ENCODE results near the gene HMCES.
"Not testable (repeated sequence)": the region's sequence is repeated elsewhere in the genome, so short reads cannot be mapped to it uniquely, and the experiment has no call there.

HMCES gene

DNA sequence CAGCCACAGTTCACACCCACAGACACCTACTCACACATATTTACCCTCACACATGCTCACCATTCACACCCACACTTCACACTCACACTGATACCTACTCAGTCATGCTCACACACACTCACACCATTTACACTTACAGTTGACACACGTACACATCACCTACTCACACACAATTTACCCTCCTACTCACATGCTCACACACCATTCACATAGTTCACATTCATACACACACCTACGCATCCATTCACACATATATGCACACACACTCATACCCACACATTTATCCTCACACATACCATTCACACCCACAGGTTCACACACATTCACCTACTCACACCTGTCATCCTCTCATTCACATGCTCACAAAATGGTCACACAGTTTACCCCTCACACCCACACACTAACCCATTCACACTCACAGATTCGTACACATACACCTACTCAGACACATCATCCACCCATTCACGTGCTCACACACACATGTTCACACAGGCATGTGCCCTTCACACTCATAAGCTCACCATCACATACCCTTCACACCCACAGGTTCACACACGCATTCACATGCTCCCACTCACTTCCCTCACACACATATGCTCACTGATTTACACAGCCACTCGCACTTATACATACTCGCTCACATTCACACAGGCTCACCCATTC is 42.3 kb downstream of the HMCES start:
- DNase-seq (ENCODE audit: low read depth): no peak

DNA sequence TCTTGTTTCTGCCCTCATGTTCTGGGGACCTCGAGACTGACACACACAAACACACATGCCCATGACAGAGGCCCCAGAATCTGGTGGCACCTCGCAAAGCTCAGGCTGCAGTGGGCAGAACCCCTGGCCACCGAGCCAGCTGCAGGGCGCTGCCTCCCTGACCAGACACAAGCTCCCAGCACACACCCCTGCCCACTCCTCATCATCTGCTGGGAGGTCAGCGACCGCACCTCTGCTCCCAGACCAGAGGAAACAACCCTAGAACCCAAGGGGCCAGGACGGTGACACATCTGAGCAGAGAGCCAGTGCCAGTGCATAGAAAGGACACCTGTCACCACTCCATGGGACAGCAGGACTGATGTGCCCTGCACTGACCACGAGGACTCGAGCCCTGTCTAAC is 43.2 kb downstream of the HMCES start:
- DNase-seq (ENCODE audit: low read depth): no peak

DNA sequence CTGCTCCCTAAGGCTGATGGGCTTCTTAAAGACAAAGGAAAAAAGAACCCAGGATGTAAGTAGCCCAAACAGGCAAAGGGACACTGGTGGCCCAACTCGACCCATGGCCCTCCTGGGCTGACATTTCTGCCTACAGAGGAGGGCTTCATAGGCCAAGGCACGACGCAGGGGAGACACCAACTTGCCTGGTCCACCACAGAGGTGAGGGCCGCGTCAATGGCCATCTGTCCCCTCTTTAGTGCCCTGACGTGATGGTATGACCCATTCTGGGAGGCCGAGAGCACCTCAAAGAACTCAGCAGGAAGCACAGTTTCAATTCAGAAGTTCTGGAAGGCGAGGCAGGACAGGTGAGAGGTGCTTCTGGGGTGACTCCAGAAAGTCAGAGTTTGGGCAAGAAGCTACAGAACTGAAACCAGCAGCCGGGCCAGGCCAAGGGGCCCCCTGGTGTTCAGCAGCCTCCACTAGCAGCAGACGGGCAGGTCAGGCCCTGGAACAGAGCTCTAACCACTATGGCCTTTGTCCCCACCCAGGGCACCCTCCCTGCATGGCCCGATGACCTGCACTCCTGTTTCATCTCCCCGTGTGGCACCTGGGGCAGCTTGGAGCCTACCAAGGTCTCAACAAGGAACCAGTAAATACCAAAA is 45.1 kb downstream of the HMCES start:
- DNase-seq (ENCODE audit: low read depth): no peak

DNA sequence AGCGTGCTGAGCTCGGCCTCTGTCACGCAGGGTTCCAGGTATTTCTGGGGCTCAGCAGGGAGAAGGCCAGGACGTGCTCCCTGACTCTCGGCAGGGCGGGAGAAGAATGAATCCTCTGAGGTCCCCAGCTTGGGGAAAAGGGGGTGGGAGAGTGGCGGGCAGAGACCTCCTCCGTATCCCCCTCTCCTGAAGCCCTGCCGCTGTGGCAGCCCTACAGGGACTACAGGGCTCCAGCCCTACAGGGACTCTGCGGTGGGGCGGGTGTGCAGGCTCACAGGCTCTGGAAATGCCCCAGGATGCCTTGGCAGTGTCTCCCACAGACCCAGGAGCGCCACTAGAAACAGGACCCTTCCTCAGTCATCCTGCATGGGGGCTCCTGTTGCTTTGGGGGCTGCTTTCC is 46.2 kb downstream of the HMCES start:
- no peak for DNase-seq (ENCODE audit: low read depth)

DNA sequence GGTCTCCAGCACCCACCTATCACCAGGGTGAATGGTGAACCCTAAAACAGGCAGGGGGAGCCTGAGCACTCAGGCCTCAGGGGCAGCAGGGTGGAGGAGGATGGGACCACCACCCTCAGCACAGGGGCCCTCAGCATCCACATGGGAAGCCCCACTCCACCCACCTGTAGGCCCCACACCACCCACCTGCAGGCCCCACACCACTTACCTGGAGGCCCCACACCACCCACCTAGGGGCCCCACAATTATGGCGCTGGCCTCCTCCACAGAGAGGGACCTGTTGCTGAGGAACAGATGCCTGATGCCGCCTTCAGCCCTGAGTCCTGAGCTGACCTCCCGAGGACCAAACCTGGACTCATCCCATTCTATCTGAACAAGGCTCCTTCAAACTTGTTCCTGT is 46.7 kb downstream of the HMCES start:
- no peak for DNase-seq (ENCODE audit: low read depth)

DNA sequence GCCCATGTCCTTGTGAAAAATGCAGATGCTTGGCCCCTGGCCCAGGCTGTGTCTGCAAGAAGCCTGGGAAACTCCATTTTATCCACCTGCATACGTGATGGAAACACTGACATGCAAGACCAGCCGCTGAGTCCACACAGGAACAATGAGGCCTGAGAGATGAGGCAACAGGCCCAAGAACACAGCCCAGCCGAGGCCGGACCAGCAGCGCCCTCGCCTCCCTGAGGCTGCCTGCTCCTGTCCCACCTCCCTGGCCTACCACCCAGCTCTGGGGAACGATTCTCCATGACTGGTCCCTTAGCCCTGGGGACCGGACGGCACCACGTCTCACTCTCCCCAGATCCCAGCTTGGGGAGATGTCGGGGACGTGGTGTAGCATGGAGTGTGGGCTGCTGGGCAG is 47.5 kb downstream of the HMCES start:
- no peak for DNase-seq (ENCODE audit: low read depth)

DNA sequence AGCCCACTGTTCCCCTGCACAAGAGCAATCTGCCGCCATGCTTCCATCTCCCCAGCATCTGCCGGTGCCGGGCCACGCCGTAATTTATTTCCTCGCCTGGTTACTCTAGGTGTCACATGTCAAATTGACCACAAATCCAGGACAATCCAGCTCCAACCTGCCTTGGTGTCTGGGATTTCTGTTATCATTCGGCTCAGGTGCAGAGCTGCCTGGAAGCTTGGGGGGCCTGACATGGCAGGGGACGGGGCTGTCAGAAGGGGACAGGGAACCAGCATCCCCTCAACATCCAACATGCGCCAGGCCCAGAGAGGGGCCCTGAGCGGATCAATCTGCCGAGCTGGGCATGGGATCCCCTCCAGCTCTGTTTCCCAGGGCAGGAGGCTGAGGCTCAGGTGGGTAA is 47.9 kb downstream of the HMCES start:
- no peak for DNase-seq (ENCODE audit: low read depth)

DNA sequence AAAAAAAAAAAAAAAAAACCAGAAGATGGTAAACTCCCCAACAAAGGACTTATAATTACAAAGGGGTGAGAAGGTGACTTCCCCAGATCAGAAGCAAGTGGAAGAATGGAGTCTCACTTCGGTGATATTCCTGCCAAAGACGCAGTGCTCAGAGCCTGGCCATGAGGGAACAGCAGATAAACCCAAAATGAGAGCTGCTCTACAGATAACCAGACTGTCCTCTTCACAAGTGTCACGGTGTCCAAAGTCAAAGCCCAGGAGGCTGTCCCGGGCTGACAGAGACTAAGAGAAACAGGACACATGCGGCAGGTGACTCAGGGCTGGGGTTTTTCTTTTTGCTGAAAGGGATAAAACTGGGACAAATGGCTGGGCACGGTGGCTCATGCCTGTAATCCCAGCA is 48.8 kb downstream of the HMCES start:
- no peak for DNase-seq (ENCODE audit: low read depth)

DNA sequence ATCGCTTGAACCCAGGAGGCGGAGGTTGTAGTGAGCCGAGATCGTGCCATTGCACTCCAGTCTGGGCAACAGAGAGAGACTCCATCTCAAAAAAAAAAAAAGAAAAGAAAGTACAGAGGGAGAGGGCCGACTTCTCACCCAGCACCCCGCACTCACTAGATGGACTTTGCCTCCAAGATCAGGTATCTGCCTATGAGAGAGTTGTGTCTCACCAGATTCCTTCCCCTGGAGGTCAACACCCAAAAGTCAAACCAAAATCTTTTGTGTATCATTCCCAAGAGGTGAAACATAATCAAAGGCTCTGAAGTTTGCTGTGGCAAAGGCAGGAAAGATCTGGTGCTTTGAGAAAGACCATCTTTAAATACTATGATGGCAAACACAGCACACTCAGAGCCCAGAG is 51.2 kb downstream of the HMCES start:
- no peak for DNase-seq (ENCODE audit: low read depth)

DNA sequence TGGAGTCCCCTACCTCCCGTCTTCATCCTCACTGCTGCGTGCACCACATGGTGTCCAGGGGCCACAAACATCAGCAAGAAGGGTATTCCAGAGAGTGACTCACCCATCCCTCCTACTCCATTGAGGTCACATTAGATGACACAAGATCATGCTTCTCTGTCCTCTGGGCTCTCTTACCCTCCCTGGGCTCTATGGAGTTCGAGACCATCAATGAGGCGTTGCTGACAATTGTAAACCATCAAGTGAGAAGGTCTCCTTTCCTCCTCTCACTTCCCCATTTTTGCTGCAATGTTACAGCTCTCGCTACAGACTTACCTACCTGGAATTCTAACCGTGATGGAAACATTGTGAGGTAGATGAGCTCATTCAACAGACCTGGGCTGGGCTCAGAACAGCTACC is 51.7 kb downstream of the HMCES start:
- DNase-seq (ENCODE audit: low read depth): no peak

DNA sequence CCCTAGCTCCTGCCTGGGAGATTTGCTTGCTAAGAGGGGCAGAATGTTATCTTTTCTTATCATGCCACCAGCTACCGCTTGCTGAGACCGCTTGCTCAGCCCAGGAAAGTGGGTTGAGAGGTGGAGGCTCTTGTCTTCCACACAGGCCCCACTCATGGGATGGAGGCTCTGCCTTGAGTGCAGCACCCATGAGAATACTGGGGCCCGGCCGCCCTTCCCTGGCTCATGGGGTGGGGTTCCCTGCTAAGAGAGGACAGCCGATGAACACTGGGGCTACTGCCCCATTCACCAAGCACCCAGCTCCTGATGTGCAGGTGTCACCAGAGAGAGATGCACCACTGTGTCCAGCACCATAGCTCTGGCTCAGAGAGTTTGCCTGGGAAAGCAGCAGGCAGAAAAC is 55.2 kb downstream of the HMCES start:
- DNase-seq (ENCODE audit: low read depth): no peak

DNA sequence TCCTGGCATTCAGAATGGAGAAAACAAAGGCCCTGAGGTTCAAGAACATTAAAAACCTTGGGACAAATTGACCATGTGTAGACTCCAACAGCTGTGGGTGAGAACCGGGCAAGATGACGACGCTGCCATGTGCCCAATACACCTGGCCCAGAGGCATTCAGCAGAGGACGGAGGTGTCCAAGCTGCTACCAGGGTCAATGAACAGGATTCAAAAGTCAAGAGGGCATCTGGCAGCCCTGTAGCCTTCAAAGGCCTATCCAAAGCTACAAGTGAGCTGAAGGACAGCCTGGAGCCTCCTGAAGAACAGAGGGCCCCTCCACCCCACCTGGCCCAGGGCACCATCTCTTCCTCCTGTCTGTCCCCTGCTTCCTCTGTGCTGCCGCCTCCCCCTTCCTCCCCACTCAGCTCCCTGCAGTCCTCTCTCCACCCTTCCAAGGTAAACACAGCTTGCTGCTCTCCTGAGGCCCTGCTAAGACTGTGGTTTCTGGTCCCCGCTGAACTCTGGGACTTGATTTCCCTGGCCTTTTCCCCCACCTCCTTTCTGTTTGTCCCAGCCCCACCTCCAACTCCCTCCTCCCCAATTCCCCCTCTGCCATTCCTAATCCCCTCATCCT is 57.5 kb downstream of the HMCES start:
- no peak for DNase-seq (ENCODE audit: low read depth)

DNA sequence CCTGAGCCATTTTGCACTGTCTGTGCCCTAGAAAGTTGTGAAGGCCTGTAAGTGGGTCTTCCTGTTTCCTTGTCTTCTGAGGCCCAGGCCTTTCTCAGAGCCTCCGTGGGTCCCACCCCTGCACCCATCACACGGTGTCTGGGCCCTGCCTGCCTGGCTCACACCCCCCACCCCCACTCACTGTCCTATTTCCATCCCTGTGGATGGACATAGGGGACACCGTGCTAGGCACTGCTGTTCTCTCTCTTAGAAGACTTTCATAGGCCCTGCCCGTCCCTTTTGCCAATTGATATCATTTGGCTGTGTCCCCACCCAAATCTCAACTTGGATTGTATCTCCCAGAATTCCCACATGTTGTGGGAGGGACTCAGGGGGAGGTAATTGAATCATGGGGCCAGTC is 59.0 kb downstream of the HMCES start:
- DNase-seq (ENCODE audit: low read depth): not testable (repeated sequence)

DNA sequence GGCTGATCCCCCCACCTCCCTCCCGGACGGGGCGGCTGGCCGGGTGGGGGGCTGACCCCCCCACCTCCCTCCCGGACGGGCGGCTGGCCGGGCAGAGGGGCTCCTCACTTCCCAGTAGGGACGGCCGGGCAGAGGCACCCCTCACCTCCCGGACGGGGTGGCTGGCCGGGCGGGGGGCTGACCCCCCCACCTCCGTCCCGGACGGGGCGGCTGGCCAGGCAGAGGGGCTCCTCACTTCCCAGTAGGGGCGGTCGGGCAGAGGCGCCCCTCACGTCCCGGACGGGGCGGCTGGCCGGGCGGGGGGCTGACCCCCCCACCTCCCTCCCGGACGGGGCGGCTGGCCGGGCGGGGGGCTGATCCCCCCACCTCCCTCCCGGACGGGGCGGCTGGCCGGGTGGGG is 60.5 kb downstream of the HMCES start:
- DNase-seq (ENCODE audit: low read depth): not testable (repeated sequence)

DNA sequence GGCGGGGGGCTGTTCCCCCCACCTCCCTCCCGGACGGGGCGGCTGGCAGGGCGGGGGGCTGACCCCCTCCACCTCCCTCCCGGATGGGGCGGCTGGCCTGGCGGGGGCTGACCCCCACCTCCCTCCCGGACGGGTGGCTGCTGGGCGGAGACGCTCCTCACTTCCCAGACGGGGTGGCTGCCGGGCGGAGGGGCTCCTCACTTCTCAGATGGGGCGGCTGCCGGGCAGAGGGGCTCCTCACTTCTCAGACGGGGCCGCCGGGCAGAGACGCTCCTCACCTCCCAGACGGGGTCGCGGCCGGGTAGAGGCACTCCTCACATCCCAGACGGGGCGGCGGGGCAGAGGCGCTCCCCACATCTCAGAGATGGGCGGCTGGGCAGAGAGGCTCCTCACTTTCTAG is 61.2 kb downstream of the HMCES start:
- not testable (repeated sequence) for DNase-seq (ENCODE audit: low read depth)

DNA sequence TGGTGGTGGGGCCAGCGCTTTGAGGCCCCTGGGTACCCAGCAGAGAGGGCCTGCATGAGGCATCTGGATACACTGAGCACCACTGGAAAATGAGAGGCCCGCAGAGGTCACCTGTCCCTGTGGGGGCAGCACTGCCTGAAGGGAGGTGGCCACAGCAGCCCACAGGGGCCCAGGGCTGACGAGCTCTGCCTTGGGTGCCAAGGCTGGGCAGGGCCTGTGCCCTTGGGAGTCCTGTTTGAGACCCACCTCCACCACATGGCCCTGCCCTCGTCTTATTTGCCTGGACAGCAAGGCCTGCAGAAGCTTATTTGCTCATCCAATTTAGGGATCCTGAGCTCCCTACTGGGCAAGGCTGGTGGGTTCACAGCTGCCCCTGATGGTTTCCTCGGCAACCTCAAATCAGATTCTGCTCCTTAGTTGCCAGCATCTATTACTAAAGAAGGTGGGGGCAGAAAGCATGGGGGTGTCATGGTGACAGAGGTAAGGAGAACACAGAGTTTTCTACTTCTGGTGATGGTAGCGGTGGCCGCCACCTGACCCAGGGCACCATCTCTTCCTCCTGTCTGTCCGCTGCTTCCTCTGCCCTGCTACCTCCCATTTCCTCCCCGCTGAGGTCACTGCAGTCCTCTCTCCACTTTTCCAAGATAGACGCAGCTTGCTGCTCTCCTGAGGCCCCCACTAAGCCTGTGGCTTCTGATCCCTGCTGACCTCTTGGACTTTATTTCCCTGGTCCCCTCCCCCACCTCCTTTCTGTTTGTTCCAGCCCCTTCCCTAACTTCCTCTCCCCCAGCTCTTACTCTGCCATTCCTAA is 62.9 kb downstream of the HMCES start:
- DNase-seq (ENCODE audit: low read depth): no peak

DNA sequence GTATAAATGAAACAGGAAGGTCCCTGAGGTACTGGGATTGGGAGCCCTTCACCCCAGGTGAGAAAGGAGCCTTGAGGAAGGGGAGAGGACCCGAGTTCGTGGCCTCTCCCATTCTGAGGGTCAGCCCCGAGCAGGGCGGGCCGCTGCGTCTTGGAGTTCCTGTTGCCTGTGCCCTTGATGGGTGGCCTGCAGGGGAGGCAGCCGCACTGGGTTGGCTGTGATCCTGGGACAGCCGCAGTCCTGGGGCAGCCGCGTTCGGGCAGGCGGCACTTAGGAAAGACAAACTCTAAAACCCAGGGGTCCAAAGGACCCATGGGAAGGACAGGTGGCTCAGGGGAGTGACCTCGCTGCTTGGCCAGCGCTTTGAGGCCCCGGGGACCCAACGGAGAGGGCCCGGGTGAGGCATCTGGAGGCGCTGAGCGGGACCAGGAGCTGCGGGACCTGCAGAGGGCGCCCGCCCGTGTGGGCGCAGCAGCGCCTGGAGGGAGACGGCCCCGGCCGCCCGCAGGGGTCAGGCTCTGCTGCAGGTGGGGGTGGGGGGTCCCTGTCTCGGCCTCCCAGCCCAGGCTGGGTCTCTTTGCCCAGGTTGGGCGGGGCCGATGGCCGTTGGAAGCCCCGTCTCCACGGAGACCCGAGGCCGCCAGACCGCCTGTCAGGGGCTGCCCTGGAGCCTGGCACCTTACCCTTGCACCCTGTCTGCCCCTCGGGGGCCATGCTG is 65.1 kb downstream of the HMCES start:
- DNase-seq (ENCODE audit: low read depth): peak; percentile 21

DNA sequence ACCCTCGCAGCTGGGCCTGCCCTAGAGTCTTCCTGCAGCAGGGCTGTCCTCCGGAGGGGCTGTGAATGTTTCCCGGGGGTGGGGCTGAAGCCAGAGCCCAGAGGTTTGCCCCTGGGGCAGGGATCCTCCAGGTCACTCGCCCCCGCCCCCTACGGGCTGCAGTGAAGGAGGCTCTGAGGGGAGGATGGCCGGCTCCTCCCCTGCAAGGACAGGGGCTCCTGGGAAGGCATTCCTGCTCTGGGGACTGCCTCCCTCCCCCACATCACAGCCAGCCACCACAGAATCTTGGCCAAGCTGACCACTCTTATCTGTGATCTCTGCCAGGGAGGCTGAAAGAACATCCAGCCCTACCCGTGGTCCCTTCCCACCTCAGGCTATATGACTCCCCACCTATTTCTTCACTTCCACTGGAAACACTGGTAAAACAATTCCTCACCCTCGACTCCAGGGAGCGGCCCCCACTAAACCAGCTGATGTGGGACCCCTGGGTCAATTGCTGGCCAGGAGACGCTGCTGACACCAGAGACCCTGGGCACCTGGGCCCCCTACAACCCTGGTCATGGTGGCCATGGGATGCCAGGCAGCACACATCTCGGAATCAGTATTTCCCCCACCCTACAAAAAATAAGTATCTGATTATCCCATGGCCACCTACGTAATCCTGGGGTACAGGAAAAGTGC is 66.0 kb downstream of the HMCES start:
- peak; percentile 65 for DNase-seq (ENCODE audit: low read depth)

DNA sequence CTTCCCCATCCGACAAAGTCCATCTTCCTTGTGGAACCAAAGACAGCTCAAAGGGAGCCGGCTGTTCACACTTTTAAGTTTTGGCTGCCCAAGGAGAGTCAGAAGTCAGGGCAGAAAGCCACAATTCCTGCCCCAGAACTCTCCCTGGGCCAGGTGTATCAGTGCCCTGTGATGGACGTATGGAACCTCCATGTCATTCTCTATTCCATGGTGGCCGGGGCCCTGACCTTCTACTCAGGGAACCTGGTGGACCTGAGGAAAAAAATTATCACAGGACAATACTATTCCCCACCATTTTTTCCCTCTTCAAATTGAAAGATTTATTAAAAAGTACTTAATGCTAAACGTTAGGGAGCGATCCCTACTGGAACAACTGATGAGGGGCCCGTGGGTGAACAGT is 66.6 kb downstream of the HMCES start:
- DNase-seq (ENCODE audit: low read depth): no peak

DNA sequence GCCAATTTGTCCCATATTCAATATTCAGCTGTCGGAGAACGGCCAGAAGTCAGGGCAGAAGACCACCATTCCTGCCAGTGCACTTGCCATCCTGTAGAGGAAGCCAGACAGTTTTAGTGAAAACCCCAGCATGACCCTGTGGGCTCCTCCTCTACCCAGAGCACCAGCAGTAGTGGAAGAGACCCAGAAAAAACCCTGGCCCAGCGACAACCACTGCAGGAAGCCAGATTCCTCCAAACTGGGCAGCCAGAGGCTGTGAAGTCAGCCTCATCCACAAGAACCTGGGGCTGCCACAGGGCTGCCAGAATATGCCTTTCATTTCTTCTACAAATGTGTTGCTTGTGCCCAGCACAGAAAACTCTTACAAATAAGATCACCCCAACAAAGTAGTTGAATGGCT is 67.3 kb downstream of the HMCES start:
- DNase-seq (ENCODE audit: low read depth): no peak

DNA sequence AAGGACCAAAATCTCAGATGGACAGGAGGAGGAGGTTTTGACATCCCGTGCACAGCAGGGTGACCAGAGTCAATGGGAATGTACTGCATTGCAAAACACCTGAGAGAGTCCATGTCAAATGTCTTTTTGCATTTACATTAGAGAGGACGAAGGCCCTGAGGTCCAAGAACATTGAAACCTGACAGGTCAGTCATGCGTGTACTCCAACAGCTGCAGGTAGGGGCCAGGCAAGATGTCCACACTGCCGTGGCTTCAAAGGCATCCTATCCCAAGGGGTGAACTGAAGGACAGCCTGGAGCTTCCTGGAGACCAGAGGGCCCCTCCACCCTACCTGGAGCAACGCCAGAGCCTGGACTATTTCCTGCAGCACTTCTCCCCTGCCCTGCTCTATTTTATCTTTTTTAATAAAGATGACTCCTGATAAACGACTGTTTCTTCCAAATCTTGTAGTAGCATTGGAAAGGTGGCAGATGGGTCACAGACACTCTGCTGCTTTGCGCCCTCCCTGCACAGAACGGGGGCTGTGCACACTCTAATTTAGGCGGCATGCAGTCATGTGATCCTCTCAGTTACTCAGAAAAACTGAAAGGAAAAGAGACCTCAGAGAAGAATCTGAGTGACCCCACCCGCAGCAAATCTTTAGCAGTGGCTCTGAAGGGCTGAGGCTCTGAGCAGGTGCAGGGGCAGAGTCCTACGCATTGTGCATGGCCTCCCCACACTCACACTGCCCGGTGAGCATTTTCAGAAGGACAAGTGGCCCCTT is 68.2 kb downstream of the HMCES start:
- no peak for DNase-seq (ENCODE audit: low read depth)

Measured in amniotic epithelial cell (primary cell).